Loucy (cell line): Measurements from ENCODE around the gene SLC28A1.
"Not testable (repeated sequence)": the region's sequence is repeated elsewhere in the genome, so short reads cannot be mapped to it uniquely, and the experiment has no call there.

ENCODE experiments used
- H2AFZ ChIP-seq: fragments of 200-600 bp; sonication (generic); 2 replicates; pipeline ENCODE4 v1.6.0; 2016; ENCODE audit warnings: antibody characterized with exemption, mild to moderate bottlenecking, low read length, moderate library complexity
- H3F3A ChIP-seq: fragments of 200-600 bp; 2 replicates; pipeline ENCODE4 v1.6.0; 2016; ENCODE audit warnings: antibody characterized with exemption, low read depth, mild to moderate bottlenecking
- H3K27me3 ChIP-seq: fragments of 200-600 bp; sonication (generic); 2 replicates; pipeline ENCODE4 v1.6.1; 2014; ENCODE audit warnings: low read length, mild to moderate bottlenecking; ENCODE audit not compliant: insufficient read depth, poor library complexity, severe bottlenecking
- H3K36me3 ChIP-seq: fragments of 200-600 bp; sonication (generic); 2 replicates; pipeline ENCODE4 v1.6.1; 2016; ENCODE audit warnings: low read length; ENCODE audit not compliant: insufficient read depth
- H3K4me1 ChIP-seq: fragments of 200-600 bp; sonication (generic); 2 replicates; pipeline ENCODE4 v1.5.1; 2014; ENCODE audit warnings: low read length, mild to moderate bottlenecking; ENCODE audit not compliant: insufficient read depth, poor library complexity, severe bottlenecking
- H3K4me2 ChIP-seq: fragments of 200-600 bp; sonication (generic); 2 replicates; pipeline ENCODE4 v1.6.0; 2014; ENCODE audit warnings: antibody characterized with exemption, low read length, low read depth, mild to moderate bottlenecking; ENCODE audit not compliant: poor library complexity, severe bottlenecking
- H3K4me3 ChIP-seq: fragments of 200-600 bp; sonication (generic); 2 replicates; pipeline ENCODE4 v1.5.1; 2014; ENCODE audit warnings: low read length, mild to moderate bottlenecking, mixed read lengths; ENCODE audit not compliant: poor library complexity, severe bottlenecking
- H3K79me2 ChIP-seq: fragments of 200-600 bp; sonication (generic); 2 replicates; pipeline ENCODE4 v1.6.1; 2014; ENCODE audit warnings: low read length; ENCODE audit not compliant: insufficient read depth
- H3K9ac ChIP-seq: fragments of 200-600 bp; sonication (generic); 2 replicates; pipeline ENCODE4 v1.6.0; 2014; ENCODE audit warnings: mild to moderate bottlenecking, low read depth, low read length, moderate library complexity; ENCODE audit not compliant: poor library complexity, severe bottlenecking
- H3K9me2 ChIP-seq: fragments of 200-600 bp; sonication (generic); replicated peaks from 2 replicates; pipeline ENCODE4 v1.6.1; 2016; ENCODE audit warnings: low read depth, low read length, mixed read lengths
- H3K9me3 ChIP-seq: fragments of 200-600 bp; sonication (generic); 2 replicates; pipeline ENCODE4 v1.6.1; 2014; ENCODE audit warnings: mild to moderate bottlenecking, antibody characterized with exemption, low read length, low read depth; ENCODE audit not compliant: insufficient read depth
- H4K20me1 ChIP-seq: fragments of 200-600 bp; sonication (generic); 2 replicates; pipeline ENCODE4 v1.6.0; 2014; ENCODE audit warnings: antibody characterized with exemption, low read length, mild to moderate bottlenecking; ENCODE audit not compliant: insufficient read depth, poor library complexity, severe bottlenecking
- EZH2phosphoT487 ChIP-seq: fragments of 200-600 bp; IDR thresholded peaks from 2 replicates; pipeline ENCODE4 v1.6.1; 2018; ENCODE audit warnings: antibody characterized with exemption, mild to moderate bottlenecking, moderate library complexity, borderline replicate concordance
- TF ChIP-seq, protein P1 (sequence below): fragments of 200-600 bp; sonication (generic); conservative IDR thresholded peaks from 2 replicates; pipeline ENCODE4 v1.5.1; 2014; ENCODE audit warnings: mild to moderate bottlenecking, antibody characterized with exemption, low read length

SLC28A1 gene

GRCh38 chr15:84922530-84922929, 38.1 kb downstream of the SLC28A1 start:
- H3K9me3 ChIP-seq = no peaks in the 10 kb centered on the region
- no peaks in the 10 kb centered on the region for H3F3A ChIP-seq
- no peaks in the 10 kb centered on the region for H3K27me3 ChIP-seq
- H3K9ac ChIP-seq = no peak overlapping the region
- H3K9me2 ChIP-seq = no peaks in the 10 kb centered on the region
- no peaks in the 10 kb centered on the region for H3K79me2 ChIP-seq
- H3K4me1 ChIP-seq = no peaks in the 10 kb centered on the region
- H2AFZ ChIP-seq = no peak overlapping the region
- TF ChIP-seq, protein P1, sequence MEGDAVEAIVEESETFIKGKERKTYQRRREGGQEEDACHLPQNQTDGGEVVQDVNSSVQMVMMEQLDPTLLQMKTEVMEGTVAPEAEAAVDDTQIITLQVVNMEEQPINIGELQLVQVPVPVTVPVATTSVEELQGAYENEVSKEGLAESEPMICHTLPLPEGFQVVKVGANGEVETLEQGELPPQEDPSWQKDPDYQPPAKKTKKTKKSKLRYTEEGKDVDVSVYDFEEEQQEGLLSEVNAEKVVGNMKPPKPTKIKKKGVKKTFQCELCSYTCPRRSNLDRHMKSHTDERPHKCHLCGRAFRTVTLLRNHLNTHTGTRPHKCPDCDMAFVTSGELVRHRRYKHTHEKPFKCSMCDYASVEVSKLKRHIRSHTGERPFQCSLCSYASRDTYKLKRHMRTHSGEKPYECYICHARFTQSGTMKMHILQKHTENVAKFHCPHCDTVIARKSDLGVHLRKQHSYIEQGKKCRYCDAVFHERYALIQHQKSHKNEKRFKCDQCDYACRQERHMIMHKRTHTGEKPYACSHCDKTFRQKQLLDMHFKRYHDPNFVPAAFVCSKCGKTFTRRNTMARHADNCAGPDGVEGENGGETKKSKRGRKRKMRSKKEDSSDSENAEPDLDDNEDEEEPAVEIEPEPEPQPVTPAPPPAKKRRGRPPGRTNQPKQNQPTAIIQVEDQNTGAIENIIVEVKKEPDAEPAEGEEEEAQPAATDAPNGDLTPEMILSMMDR = no peak
- no peak for TF ChIP-seq EZH2phosphoT487
- no peaks in the 10 kb centered on the region for H4K20me1 ChIP-seq
- no peak overlapping the region for H3K4me3 ChIP-seq
- H3K4me2 ChIP-seq = no peak overlapping the region
- no peaks in the 10 kb centered on the region for H3K36me3 ChIP-seq

DNA sequence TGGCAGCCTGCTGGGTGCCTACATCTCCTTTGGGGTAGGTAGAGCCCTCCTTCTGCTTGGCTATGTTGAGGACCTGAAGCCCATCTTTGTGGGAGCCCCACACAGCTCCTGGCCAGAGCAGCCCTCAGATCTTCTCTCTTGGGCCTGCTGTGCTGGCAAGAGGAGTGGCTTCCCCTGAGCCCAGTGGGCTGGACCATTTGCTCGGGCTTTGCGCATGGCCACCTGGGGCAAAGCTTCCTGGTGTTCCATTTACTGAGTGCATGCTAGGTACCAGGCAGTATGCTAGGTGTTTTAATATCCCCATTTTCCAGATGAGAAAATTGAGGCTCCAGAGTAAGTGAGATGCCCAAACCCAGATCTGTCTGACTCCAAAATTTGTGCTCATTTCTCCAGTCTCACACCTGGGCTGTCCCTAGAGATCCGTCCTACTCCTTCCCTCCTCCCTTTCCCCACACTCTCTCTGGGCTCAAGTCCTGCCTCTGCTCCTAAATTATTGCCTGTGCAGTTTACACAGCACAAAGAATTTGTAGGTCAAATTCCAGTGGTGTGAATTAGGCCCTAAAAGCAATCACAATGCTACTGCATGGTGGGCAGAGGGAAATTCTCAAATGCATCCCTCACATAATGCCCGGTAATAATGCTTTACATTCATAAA, 39.7 kb downstream of the SLC28A1 start:
- Histone ChIP-seq H3K9ac (no peak overlapping the region), H3K4me2 (no peak overlapping the region), H3K36me3 (no peaks in the 10 kb centered on the region), H3K9me2 (no peaks in the 10 kb centered on the region), H3K4me3 (no peak overlapping the region), H3K27me3 (no peaks in the 10 kb centered on the region), H4K20me1 (no peaks in the 10 kb centered on the region), H3K79me2 (no peaks in the 10 kb centered on the region), H2AFZ (no peak overlapping the region), H3K9me3 (no peaks in the 10 kb centered on the region), H3F3A (no peaks in the 10 kb centered on the region), H3K4me1 (no peaks in the 10 kb centered on the region)
- TF ChIP-seq, protein P1 = no peak
- TF ChIP-seq EZH2phosphoT487 = no peak

GRCh38 chr15:84924821-84925569, 40.5 kb downstream of the SLC28A1 start:
- H3K4me2 ChIP-seq, H3K4me1 ChIP-seq, H3K4me3 ChIP-seq, H3K9ac ChIP-seq, H3K36me3 ChIP-seq, H3K9me3 ChIP-seq, H2AFZ ChIP-seq, H3K79me2 ChIP-seq, H3F3A ChIP-seq, H3K27me3 ChIP-seq, H3K9me2 ChIP-seq, H4K20me1 ChIP-seq: not testable (repeated sequence)
